Stimulated activated CD4-positive, alpha-beta T cell treated with anti-CD3 and anti-CD28 coated beads, TNF-alpha, amount 100 ng/mL, for 1 hour (primary cell): ENCODE results near the gene KIF4A.
A peak's percentile ranks its signal among the peaks of the same experiment; 100 is the strongest.
"Not testable (repeated sequence)": the region's sequence is repeated elsewhere in the genome, so short reads cannot be mapped to it uniquely, and the experiment has no call there.

ENCODE experiments used
- DNase-seq, 3 donors: peaks; one replicate each; pipeline ENCODE4 v3.0.0-alpha.2; 2020; ENCODE audit warnings: low read depth in 3 of 3, low spot score in 1 of 3

The KIF4A gene, protein sequence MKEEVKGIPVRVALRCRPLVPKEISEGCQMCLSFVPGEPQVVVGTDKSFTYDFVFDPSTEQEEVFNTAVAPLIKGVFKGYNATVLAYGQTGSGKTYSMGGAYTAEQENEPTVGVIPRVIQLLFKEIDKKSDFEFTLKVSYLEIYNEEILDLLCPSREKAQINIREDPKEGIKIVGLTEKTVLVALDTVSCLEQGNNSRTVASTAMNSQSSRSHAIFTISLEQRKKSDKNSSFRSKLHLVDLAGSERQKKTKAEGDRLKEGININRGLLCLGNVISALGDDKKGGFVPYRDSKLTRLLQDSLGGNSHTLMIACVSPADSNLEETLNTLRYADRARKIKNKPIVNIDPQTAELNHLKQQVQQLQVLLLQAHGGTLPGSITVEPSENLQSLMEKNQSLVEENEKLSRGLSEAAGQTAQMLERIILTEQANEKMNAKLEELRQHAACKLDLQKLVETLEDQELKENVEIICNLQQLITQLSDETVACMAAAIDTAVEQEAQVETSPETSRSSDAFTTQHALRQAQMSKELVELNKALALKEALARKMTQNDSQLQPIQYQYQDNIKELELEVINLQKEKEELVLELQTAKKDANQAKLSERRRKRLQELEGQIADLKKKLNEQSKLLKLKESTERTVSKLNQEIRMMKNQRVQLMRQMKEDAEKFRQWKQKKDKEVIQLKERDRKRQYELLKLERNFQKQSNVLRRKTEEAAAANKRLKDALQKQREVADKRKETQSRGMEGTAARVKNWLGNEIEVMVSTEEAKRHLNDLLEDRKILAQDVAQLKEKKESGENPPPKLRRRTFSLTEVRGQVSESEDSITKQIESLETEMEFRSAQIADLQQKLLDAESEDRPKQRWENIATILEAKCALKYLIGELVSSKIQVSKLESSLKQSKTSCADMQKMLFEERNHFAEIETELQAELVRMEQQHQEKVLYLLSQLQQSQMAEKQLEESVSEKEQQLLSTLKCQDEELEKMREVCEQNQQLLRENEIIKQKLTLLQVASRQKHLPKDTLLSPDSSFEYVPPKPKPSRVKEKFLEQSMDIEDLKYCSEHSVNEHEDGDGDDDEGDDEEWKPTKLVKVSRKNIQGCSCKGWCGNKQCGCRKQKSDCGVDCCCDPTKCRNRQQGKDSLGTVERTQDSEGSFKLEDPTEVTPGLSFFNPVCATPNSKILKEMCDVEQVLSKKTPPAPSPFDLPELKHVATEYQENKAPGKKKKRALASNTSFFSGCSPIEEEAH

DNA sequence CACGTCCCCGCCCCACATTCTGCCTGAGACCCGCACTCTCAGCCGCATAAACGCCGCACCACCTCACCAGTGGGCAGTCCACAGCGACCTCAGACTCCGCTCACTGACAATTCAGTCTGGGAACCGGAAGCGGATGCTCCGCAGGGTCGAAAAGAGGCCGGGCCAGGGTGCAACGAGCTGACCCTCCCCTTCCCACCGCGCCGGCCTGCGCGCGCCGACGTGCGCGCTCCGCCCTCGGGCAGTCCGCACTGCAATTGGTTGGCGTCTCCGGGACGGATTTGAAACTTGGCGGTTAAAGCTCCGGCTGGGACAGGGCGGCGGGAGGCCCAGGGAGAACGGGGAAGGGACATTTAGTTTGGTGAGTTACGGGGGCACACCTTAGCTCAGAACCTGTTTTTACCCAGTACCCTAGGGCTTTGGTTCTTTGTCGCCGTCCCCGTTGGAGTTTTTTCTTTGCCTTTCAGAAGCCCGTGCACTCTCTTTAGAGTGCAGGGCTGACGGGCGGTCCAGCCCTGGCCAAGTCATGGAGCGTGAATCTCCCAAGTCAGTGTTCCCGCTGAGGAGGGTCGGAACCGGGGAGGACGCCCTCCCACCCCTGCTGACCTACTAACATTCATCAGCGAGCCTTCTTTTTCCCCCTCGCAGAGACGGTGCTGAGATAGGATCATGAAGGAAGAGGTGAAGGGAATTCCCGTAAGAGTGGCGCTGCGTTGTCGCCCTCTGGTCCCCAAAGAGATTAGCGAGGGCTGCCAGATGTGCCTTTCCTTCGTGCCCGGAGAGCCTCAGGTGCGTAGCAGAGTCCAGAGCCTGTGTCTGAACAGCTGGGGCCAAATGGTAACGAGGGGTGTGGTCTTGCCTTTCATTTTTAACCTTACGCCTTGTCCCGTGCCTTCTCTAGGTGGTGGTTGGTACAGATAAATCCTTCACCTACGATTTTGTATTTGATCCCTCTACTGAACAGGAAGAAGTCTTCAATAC is at the start of gene KIF4A, which contains the start of gene PDZD11:
TSS of gene KIF4A (plus strand) at position 312 of the 978 bp plus-strand sequence. CDS start at position 667, 355 bp downstream.
TSS of gene PDZD11 (minus strand) at position 135 of the 978 bp plus-strand sequence. CDS start 586 bp downstream, outside the sequence.
- peak; percentile 21 to 51 (median 38) for DNase-seq

DNA sequence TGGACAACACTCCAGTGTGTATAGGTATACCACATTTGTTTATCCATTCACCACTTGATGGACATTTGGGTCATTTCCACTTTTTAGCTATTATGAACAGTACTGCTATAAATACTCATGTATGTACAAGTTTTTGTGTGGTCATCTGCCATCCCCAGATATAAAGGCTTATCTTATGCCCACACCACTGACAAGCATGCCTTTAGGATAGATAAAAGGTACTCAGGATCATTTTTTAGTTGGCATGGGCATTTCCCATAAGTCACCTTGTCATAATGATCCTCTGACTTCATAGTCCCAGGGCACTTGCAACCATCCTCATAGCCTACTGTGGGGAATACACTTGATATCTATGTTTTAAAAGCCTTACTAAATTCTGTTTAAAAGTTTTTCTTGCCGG is 49.2 kb upstream of the KIF4A start:
- DNase-seq: no peak

DNA sequence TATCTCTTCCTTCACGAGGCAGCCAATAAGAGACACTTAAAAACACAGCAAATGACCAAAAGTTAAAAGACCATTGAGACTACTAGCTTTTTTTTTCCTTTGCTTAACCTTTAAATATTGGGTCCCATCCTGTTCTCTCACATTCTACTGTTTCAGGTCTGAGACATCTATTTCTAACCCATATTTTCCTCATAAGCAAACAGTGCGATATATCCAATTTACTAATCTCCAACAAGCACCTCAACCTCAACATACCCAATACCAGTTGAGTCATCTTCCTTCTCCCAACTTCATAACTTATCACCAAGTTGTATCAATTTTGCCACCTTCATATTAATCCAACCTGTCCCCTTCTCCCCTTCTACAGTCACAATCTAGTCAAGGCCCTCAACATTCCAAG is 48.4 kb upstream of the KIF4A start:
- no peak for DNase-seq

DNA sequence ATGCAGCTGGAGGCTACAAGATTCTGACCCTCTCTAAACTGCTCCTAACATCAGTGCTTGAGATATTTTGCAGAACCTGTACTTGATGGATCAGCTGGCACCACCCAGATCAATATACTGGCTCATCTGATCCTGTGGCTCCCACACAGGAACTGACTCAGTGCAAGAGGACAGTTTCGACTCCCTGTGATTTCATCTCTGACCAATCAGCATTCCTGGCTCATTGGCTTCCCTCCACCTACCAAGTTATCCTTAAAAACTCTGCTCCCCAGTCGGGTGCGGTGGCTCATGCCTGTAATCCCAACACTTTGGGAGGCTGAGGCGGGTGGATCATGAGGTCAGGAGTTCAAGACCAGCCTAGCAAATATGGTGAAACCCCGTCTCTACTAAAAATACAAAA is 46.3 kb upstream of the KIF4A start:
- not testable (repeated sequence) for DNase-seq

DNA sequence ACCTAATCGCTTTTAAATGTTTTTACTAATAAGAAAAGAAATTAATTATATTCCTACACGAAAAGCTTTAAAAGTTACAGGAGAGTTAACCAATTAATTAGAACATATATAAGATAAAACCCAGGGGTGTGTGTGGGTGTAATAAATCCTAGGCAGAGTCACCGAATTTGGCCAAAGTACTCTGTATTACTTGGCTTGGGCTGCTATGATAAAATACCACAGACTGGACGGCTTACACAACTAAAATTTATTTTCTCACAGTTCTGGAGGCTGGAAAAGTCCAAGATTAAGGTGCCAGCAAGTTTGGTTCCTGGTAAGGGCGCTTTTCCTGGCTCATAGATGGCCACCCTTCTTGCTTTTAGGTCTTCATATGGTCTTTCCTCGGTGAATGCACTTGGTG is 45.0 kb upstream of the KIF4A start:
- DNase-seq: no peak

DNA sequence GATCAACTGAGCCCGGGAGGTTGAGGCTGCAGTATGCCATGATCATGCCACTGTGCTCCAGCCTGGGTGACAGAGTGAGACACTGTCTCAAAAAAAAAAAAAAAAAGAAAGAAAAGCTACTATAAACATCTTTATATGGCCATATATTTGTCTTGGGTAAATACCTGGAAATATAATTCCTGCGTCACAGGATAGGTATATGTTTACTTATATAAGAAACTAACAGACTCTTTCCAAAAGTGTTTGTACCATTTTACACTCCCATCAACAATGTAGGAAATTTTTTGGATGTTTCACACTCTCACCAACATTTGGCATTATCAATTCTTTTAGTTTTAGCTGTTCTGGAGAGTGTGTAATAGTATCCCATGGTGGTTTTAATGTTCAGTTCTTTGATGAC is 42.7 kb upstream of the KIF4A start:
- DNase-seq: no peak

DNA sequence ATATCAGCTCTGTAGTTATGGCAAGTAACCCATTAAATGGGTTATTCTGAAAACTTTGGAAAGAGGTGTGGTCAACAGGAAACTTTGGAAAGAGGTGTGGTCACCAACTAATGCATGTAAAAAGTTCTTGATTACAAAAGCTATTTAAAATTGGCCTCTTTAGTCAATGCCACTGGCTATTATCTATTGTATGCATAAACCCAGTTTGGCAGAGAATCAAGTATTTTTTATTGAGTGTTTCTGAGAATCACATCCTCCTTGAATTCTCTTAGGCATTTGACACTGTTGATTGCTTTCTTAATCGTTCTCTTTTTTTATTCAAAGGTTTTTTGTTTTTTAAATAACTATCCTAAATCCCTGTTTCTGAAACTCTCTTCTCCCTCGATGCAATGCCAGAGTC is 37.4 kb upstream of the KIF4A start:
- DNase-seq: no peak

DNA sequence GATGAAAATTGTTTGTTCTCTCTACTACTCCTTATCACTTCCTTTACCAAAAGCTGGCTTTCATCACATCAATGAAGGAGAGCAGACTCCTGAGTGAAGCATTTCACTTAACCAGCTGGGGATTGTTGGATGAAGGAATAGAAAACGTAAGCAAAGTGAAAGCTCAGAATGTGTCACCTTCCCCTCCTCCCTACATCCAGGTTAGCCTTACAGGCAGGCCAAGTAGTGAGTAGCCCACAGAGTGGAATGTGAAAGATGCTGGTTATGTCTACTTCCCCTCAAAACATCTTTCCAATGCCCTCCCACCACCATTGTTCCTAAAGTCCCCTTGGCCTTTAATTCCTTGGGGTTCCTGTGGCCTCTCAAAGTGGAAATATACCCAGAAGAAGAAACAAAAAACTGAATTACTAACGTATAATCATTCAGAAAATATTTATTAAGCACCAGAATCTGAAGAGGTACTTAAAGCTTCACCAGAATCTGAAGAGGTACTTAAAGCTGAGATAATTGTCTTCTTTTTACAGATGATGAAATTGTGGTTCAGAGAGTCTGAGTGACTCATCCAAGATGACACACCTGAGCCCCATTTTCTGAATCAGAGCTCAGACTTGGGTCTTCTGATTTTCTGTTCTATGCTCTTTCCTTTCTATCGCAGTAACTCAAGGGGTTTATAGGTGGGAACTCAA is 36.4 kb upstream of the KIF4A start:
- no peak for DNase-seq

DNA sequence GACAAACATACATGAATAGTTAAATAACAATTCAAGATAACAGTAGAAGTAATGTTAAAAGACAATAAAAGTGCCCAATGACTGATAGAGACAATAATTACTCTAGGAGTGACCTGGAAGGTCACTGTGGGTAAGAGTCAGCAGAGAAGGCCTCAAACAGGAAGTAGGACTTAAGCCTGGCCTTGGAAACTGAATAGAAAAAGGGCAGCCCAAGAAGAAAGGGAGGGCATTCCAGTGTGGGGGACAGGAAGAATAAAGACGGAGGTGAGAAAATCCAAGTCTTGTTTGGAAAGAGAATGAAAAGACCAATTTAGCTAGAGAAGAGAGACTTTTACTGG is 35.9 kb upstream of the KIF4A start:
- DNase-seq: no peak

DNA sequence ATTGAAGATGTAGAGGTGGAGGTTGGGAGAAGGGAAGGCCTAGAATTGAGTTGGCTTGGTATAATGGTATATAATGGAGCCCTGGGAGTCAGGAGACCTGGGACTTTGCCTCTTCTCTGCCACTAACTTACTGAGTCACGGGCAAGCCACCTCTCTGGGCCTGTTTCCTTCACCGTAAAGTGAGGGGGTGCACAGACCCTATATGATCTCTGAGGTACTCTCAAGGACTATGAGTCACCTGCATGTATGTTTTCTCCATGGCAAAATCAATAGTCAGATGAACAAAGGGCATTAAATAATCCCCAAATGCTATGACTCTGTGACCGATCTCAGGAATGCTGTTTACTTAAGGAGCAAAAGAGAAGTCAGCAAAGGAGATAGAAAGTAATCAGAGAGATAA is 35.0 kb upstream of the KIF4A start:
- no peak for DNase-seq

DNA sequence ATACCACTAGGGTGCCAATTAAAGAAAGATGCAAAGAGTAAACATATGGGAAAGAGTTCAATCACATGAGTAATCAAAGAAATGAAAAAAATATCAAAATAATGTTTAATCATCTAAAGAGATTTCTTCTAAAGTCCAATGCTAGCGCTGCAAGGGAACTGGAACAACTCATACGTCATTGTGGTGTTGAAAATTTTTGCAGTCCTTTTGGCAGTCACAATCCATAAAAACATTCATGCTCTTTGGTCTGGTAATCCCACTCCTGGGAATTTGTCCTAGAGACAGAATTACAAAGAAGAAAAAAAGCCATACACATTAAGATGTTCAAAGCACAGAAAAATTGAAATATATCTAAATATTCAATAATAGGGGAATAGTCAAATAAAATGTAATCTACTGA is 34.5 kb upstream of the KIF4A start:
- no peak for DNase-seq

DNA sequence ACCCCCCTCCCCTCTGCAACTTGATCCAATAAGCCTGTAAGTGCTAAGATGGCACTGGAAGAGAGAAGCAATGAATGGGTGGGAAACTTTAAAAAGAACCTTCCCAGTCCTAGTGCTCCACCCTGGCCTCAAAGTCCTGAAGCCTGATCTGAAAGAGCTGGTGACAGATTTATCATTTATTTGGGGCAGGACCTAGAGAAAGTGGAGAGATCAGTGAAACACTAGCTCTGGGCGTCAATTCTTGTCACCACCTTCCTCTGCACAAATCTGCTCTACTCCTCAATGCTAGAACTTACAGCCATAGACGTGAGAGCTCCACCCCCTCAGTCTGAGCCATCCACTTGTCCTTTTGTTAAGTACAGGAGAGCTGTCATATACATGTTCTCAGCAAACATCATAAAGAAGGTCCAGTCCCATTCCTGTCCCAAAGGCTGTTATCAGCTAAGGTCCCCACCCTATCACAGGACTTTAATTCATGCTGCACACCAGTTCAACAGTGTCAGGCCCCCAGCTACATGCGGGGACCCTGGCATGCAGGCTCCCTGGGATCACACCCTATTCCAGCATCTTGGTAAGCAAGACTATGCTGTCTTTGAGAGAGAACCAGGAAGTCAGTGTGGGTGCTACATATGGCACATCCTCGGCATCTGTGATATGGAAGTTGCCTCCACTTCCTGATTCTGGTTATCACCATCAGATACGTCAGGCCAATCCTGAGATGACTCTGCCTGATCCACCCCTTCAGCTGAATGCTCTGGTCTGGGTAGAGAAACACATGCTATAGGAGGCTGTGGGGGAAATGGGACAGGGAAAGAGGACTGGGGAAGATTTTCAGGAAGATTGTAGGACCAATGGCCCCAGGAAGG is 32.2 kb upstream of the KIF4A start:
- no peak for DNase-seq

DNA sequence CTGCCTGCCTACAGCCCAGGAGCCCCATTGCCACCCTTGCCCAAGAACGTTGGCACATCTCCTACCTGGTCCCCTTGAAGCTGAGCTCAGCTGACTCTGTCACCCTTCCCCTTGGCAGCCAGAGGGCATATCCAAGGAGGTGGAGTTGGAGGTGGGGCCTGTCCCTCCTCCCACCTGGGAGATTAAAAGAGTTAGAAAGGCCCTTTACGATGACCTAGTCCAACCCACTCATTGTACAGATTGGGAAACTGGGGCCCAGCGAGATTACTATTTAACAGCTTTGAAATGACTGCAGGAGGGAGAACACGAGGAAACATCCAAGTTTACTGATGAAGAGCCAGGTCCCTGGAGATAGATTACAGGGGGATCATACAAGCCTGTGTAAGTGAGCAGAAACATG is 29.8 kb upstream of the KIF4A start, which contains the start of gene P2RY4:
TSS of gene P2RY4 (minus strand) at position 101 of the 400 bp plus-strand sequence. CDS start 580 bp downstream, outside the sequence.
- no peak for DNase-seq

DNA sequence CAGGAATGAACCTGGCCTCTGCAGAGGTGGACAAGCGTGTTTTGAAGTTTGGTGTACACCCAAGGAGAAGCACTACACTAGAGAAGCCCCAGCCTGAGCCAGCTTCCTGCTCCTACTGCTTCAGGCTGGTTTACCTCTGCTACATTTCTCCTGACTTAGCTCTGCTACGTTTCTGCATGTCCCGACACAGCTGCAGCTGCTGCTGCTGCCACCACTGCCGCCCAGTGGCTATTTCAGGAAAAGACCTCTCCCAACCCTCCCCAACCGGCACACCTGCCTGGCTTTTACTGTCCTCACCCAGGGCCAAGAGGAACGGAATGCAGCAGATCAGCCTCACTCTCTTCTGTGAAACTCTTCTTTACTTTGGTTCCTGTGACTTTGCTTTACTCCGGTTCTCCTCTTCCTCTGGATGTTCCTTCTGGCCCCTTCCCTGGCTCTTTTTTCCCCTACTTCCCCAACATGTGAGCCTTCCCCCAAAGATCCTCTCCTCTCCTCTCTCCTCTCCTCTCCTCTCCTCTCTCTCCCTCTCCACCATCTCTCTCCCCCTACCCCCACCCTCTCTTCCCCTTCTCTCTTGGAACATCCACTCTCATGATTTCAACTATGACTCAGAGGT is 26.8 kb upstream of the KIF4A start:
- peak in 1 of 3 donors; percentile 3 for DNase-seq

DNA sequence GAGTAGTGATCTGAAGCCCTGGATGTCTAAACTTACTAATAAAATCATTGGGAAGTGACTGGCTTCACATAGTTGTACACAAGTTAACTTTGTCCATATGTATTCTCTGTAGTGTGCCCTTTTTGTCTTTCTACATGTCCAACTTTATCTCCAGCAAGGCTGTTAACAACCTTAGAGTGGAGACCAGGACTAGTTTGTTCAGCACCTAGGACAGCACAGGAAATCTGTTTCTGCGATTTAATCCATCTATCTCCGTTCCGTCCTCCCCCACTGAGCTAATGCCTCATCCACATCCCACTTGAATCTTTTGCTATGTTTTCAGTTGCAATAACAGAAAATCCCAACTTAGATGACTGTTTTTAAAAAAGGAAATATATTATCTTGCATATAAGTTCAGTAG is 25.1 kb upstream of the KIF4A start:
- no peak for DNase-seq

DNA sequence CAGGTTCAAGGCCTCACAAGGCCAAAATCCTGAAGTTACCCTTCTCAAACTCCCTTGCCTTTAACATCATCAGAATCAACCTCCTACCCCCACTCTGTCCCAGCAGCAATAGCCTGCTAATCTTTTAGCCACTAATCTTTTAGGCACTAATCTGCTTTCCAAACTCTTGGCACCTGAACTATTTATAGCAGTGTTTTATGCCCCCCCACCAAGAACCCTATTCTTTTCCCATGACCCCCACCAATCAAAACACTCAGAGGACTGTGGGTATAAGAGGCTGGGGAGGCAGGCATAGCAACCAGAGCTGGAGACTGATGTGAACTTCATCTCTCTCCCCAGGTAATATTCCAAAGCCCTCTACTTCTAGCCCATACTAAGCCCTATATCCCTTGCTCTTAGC is 21.9 kb upstream of the KIF4A start, which contains the start of gene ARR3:
TSS of gene ARR3 (plus strand) at position 301 of the 400 bp plus-strand sequence. CDS start 1,052 bp downstream, outside the sequence.
- DNase-seq: no peak

DNA sequence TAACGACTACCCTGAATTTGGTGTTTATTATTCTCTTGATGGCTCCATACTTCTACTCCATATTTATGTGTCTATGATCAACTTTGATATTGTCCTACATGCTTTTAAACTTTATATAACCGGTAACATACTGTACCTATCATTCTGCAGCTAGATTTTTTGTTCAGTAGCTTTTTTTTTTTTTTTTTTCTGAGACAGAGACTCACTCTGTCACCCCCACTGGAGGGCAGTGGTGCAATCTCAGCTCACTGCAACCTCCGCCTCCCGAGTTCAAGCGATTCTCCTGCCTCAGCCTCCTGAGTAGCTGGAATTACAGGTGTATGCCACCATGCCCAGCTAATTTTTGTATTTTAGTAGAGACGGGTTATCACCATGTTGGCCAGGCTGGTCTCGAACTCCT is 15.9 kb upstream of the KIF4A start:
- not testable (repeated sequence) for DNase-seq

DNA sequence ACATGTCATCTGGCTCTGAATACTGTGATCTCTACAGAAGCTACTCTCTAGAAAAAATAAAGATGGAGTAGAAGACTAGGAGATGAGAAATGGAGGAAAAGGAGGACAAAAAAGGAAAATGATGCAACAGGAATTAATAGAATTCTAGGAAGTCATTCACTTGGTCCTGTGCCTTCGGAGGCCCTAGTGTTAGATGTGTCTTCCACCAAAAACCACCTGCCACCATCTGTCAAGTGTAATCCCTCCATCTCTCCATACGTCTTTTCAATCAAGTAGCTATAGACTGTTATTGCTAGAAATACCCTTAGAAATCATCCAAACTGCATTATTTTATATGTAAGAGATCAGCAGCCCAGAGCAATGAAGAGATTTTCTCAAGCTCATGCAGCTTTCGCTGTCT is 10.8 kb upstream of the KIF4A start:
- DNase-seq: no peak
